HL-60/S4 treated with phorbol 12-myristate 13-acetate at 8.2 ng/mL for 4 days and 3 days (cell line): Measurements from ENCODE around the gene RMND5B.
"Not testable (repeated sequence)": the region's sequence is repeated elsewhere in the genome, so short reads cannot be mapped to it uniquely, and the experiment has no call there.

Source experiments
- in situ Hi-C: fragments of 300-500 bp; cut with MboI; formaldehyde crosslinking; loops from 2 replicates; pipeline ENCODE4 v1.15.0; 2022; ENCODE audit warnings: low sequenced_read_pairs

Gene RMND5B, protein sequence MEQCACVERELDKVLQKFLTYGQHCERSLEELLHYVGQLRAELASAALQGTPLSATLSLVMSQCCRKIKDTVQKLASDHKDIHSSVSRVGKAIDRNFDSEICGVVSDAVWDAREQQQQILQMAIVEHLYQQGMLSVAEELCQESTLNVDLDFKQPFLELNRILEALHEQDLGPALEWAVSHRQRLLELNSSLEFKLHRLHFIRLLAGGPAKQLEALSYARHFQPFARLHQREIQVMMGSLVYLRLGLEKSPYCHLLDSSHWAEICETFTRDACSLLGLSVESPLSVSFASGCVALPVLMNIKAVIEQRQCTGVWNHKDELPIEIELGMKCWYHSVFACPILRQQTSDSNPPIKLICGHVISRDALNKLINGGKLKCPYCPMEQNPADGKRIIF

DNA sequence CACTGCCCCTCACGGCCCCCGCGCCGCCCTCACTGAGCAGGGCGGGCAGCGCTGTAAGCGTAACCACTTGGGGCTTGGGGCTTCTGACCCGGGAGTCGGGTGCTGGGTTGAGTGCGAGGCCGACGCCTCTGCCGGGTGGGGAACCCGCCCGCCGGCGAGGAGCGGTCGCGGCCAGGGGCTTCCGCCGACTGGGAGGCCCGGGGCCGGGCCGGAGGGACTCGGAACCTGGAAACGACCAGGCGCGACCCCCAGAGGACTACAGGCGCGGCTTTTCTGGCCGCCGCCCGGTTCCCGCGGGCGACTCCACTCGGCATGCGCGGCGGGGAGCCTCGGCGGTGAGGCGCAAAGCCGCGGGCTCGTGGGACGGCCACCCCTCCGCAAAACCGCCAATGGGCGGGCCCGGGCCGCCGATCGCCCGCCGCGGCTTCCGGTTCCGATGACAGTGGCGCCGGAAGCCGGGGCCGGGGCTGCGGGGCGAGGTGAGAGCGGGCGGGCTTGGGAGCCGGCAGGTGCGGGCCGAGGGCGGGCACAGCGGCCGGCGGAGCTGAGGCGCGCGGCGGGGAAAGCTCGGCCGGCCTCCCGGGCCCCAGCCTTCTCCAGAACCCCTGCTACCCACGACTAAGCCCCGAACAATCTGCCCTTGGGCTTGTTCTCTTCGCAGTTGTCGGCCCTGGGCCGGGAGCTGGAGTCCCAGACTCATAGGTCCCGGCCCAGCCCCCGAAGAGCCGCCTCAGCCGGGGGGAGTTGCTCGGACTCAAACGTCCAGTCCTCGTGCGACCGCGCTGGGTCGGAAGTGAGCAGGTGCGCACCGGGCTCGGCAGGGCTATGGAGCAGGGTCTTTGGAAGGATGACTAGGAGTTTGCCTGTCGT is at the start of gene RMND5B:
Gene RMND5B (plus strand): TSS at position 439 of the 870 bp plus-strand sequence. CDS start 7,106 bp downstream, outside the sequence.
- in situ Hi-C loops = no loop called here

DNA sequence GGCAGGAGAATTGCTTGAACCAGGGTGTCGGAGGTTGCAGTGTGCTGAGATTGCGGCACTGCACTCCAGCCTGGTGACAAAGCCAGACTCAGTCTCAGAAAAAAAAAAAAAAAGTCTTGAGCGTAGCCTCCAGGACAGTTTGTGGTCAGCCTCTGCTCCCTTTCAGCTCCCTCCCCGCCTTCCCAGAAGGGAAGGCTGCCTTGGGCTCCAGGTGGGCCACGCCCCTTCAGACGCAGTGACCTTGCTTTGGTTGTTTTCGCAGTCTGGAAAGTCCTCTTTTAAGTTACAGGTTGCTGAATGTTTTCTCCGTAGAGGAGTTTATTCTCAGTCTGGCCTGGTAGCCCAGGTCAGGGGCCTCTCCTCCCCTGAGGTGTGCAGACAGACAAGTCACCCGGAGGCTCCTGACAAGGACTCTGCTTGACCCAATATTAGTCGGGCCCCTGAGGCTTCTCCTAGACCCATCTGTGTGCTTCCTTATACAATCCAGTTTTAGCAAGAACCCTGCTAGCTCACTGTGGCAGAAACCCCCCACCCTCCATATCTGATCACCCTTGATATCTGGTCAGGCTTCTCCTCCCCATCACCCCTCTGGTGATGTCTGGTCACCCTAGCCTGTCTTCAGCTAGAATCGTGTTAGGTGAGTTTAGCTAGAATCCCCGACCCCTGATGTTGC is 49.1 kb upstream of the RMND5B start:
- in situ Hi-C loops = no loop called here

DNA sequence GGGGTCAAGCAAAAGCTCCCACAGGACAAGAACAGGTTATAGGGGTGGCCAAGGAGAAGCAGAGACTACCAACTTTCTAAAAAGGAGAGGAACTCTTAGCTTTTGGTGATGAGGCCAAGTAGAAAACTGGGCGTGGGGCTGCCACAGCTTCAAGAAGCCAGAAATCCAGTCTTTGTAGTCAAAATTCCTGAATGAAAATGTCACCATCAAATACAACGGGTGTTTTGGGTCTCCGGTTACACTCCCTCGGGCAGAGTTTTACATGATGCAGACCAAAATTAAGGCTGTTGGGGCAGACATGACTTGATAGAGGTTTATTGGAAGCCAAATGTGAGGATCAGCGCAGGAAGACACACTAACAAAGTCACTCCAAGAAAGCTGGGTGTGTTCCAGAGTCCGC is 46.9 kb upstream of the RMND5B start:
- in situ Hi-C loops = no loop called here

DNA sequence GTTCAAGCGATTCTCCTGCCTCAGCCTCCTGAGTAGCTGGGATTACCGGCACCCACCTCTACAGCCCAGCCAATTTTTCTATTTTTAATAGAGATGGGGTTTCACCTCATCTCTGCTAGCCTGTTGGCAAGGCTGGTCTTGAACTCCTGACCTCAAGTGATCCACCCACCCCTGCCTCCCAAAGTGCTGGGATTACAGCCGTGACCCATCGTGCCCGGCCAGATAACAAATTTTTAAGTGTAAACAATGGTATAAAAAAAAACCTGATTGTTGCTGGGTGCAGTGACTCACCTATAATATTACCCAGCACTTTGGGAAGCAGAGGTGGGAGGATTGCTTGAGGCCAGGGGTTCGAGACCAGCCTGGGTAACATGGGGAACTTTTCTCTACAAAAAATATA is 45.5 kb upstream of the RMND5B start:
- in situ Hi-C loops = no loop called here

DNA sequence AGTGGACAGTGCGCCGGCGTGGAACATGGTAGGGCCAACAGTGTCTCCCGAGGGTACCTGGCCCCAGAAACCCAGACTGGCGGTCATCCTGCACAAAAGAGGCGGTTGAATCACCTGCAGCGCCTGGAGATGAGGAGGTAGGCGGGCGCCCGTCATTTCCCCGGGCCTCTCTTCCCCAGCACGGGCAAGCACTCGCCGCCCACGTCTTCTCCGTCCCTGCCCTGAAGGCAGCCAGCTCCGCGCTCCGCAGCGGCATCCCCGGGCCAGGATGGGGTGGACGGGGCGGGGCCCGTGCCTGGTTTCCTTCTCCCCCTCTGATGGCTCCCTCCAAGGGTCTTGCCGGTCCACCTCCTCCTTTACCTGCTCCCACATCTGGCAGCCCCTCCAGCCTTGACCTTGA is 44.5 kb upstream of the RMND5B start:
- in situ Hi-C loops = no loop called here

DNA sequence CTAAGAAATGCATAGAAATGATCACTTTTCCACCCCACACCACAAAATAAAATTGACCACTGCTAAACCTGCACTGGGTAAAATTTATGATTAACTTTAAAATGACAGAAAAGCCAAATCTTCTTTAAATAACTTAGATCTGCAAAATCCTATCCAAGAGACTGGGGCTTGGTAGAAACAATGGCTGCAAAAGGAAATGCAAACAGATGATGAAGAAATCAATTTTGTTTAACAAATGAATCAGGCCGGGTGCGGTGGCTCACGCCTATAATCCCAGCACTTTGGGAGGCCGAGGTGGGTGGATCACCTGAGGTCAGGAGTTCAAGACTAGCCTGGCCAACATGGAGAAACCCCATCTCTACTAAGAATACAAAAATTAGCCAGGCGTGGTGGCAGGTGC is 43.6 kb upstream of the RMND5B start:
- in situ Hi-C loops = not testable (repeated sequence)

DNA sequence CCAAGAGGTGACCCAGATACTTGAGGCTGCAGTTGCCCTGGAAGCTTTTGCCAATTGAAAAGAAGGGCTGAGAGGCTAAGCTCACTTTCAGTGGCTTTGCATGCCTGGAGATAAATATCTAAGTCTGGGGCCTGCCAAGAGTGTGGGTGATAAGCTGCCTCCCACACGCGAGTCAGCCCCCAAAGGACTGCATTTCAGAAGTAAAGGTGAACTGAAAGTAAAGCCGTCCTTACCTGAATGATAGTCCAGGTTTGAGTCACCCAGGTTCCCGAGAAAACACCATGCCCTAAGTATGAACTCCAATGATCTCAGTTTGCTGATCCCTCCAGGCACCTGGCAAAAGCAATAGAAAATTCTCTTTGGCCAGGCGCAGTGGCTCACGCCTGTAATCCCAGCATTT is 40.0 kb upstream of the RMND5B start:
- in situ Hi-C loops = no loop called here

DNA sequence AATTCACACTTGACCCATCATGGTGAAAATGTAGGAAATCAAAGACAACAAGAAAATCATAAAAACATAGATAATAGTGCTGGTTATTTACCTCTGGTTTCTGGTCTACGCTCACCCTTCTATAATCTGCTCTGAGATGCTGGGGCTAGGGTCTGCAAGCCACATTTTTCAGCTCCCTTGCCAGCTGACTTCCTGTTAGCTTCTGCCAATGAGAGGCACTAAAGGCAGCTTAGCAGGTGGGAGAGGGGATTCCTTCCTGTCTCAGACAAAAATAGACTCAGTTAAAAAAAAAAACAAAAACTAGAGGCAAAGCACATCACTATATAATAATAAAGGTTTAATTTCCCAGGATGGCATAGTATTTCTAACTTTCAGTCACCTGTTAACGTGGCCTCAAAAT is 37.7 kb upstream of the RMND5B start:
- in situ Hi-C loops = no loop called here

DNA sequence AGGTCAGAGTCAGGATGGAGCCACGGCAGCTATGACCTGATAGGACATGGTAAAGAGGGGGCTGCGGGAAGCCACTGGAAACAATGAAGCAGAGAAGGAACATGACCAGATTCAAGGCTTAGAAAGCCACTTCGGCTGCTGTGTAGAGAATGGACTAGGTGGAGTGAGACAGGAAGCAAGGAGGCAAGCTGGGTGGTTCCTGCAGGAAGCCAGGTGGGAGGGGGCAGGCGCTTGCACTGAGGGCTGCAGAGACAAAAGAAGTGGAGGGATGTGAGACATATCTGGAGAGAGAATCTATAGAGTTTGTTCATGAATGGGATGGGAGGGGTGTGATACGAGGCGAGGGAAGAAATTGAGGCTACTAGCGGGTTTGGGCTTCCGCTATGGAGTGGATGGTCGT is 36.5 kb upstream of the RMND5B start:
- in situ Hi-C loops = no loop called here

DNA sequence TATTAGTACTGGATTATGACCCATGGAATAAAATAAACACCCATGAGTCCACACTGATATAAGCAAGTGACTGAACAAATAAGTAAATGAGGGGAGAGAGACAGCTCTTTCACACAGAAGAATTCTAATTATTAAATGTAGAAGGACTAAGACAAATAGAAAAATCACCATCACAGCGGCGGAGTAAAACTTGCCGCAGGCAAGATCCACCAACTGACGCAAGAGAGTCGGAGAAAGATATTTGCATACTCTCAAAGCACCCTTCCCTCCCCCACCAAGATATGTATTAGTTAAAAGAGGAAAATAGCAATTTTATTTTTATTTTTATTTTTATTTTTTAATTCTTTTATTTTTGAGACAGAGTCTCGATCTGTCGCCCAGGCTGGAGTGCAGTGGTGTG is 32.1 kb upstream of the RMND5B start:
- in situ Hi-C loops = no loop called here

DNA sequence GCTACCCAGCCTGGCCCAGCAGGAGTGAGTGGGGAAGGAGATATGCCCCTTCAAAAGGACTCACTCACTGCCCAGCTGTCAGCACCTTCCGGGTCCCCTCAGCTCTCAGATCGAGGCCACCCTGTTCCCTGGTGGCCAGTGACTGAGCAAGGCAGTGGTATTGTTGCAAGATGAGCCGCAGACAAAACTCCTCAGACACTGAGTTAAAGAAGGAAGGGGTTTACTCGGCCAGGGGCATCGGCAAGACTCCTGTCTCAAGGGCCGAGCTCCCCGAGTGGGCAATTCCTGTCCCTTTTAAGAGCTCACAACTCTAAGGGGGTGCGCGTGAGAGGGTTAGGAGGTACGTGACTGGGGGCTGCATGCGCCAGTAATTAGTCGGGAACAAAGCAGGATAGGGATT is 27.2 kb upstream of the RMND5B start:
- in situ Hi-C loops = no loop called here

DNA sequence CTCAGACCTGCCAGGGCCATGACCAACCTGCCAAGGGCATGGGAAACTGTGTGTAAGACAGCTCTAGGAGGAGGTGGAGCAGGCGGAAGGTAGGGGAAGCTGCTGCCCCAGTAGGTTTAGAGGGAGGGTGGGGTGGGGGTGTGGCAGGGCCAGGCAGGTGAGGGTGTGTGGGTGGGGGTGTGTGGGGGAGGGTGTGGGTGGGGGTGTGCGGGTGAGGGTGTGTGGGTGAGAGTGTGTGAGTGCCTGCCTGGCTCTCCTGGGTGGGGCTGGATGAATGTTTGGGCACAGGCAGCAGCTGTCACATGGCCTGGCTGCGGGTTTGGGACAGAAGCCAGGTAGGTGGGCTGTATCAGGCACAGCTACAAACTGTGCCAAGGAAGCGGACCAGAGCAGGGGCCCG is 26.3 kb upstream of the RMND5B start:
- in situ Hi-C loops = no loop called here

DNA sequence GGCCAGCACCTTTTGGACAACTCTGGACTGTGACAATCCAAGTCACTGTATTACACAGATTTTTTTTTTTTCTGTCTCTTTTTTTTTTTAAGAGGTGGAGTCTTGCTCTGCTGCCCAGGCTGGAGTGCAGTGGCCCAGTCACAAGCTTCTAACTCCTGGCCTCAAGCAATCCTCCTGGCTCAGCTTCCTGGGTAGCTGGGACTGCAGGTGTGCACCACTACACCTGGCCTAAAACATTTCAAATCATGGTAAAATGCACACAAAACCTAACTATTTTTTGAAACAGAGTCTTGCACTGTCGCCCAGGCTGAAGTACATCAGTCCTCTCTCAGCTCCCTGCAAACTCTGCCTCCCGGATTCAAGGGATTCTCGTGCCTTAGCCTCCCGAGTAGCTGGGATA is 24.7 kb upstream of the RMND5B start:
- in situ Hi-C loops = no loop called here

DNA sequence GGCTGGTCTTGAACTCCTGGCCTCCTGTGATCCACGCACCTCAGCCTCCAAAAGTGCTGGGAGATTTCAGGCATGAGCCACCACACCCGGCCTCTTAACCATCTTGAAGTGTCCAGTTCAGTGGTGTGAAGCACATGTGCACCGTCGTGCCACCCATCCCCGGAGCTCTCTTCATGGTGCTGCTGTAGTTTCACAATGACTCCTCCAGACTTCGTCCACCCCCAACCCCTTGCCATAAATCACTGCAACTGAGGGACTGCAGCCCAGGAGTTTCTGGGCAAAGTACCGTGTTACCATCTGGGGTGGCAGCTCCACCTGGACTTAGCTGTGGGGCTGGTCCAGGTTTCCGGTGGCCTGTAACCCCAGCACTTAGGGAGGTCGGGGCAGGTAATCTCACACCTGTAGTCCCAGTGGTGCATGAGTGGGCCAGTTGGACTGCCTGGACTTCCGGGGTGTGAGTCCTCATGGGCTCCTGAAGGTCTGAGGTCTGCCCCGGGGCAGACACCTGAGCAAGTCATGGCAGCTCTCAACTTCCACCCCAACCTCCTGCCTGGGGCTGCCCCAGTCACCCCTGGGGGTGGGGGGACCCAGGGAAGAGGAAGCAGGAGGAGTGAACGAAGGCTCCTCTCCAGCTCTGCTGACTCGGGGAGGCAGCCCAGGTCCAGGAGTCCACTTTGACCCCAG is 24.1 kb upstream of the RMND5B start:
- in situ Hi-C loops = no loop called here

DNA sequence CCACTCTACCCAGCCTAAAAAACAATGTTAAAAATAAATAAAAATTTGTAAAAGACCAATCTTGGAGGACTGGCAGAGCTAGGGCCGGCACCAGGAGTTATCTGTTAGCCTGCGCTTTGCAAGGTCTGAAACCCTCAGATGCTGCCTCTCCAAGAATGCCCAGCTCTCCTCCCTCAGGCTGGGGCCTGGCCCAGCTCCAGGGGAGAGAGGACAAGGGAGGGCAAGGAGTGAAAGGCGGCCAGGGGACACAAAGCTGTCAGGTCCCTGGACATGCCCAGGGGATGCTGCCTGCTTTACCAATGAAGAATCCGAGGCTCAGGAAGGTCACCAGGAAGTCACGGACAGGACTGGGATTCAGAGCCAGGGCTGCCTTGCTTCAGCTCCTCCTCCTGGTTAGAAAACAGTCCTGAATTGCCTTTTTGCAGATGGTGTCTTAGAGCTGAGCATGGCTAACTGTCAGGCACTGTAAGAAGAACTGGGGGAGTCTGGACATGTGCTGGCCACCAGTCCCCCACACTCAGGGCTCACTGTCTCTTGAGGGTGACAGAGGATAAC is 23.0 kb upstream of the RMND5B start:
- in situ Hi-C loops = no loop called here

DNA sequence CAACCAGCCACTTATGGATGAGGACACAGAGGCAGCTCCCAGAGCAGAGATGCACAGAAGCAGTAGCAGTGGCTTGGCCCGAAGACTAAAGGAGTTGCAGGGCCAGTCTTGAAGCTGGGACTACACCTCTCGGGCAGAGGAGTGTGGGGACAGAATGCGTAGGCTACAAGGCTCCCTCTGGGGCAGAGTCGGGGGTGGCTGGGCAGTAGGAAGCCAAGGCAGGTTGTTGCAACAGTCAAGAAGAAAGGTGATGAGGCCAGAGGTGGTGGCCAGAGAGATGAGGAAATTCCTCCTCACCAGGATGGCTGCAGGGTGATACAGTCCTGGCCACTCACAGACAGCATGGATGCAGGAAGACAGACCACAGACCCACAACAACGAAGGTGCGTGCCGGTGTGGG is 22.4 kb upstream of the RMND5B start:
- in situ Hi-C loops = no loop called here

DNA sequence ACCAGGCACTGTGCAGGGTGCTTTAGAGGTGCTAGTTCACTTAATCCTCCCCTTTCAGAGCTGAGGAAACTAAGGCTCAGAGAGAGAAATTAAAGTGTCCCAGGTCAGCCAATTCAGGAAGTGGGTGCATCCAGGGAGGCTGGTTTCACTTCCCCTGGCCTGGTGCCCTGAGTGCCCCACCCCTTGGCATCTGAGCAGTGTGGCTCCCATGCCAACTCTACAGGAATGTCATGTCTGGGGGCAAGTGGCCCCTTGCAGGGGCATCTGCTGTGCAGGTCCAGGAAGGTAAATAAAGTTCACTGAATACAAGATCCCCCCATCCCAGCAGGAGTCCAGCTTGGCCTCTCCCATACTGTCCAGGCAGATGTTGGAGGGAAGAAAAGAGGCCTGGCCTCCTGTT is 21.8 kb upstream of the RMND5B start:
- in situ Hi-C loops = no loop called here

DNA sequence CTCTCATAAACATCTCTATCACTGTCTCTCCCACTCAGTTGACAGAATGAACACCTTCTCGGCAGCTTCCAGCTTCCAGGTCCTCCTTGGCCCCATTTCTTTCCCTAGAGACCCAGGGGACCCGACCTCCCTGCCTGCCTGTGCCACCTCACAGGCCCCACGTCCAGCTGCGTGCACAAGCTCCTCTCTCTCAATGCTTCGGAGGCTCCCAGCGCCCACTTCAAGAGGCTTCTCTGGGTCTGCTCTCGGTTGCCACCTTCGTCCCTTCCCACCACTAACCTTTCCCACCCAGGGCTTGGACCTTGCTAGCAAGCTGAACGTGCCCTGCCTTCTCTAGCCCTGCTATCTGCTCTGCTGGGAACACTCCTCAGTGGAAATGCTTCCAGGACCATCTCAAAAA is 20.3 kb upstream of the RMND5B start:
- in situ Hi-C loops = no loop called here

DNA sequence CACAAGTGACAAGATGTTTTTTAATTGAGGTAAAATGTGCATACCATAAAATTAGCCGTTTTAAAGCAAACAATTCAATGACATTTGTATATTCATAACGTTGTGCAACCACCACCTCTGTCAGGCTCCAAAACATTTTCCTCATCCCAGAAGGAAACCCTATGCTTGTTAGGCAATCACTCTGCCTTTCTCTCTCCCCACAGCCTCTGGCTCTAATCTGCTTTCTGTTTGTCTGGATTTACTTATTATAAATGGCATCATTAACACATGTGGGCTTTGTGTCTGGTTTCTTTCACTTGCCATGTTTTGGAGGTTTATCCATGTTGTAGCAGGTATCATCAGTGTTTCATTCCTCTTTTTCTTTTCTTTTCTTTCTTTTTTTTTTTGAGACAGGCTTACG is 18.9 kb upstream of the RMND5B start:
- in situ Hi-C loops = no loop called here

DNA sequence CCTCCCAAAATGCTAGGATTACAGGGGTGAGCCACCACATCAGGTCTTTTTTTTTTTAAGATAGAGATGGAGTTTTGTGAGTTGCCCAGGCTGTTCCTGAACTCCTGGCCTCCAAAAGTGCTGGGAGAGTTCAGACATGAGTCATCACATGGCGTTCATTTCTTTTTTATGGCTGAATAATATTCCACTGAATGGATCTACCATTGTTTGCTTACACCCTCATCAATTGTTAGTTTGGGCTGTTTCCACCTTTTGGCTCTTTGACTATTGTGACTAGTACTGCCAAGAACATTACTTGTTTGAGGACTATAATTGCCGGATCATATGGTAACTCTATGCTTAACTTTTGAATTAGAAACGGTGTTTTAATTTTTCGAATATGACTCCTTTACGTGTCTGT is 18.3 kb upstream of the RMND5B start:
- in situ Hi-C loops = no loop called here
